Measurements from ENCODE around the gene DENND6A.
"Not testable (repeated sequence)": the region's sequence is repeated elsewhere in the genome, so short reads cannot be mapped to it uniquely, and the experiment has no call there.

The DENND6A gene

GRCh38 chr3:57634259-57634658 lies 58.6 kb downstream of the DENND6A start:
- DNase-seq = not testable (repeated sequence)

GRCh38 chr3:57627976-57628375 lies 64.9 kb downstream of the DENND6A start:
- no peak for DNase-seq

GRCh38 chr3:57624801-57625200 lies 68.1 kb downstream of the DENND6A start:
- DNase-seq = no peak

GRCh38 chr3:57622362-57622761 lies 70.5 kb downstream of the DENND6A start:
- DNase-seq = no peak

- DNase-seq = no peak
Measured at GRCh38 chr3:57617739-57618138, 75.1 kb downstream of the DENND6A start.

- DNase-seq = no peak
Measured at GRCh38 chr3:57616233-57616632, 76.6 kb downstream of the DENND6A start.

GRCh38 chr3:57611870-57612269 lies 81.0 kb downstream of the DENND6A start:
- not testable (repeated sequence) for DNase-seq

GRCh38 chr3:57605683-57606082 lies 87.2 kb downstream of the DENND6A start:
- no peak for DNase-seq

- no peak for DNase-seq
Measured at GRCh38 chr3:57604971-57605370, 87.9 kb downstream of the DENND6A start.

GRCh38 chr3:57600195-57600594 lies 92.7 kb downstream of the DENND6A start:
- no peak for DNase-seq

GRCh38 chr3:57598765-57599360 lies 94.0 kb downstream of the DENND6A start:
- DNase-seq = no peak

- DNase-seq = peak; percentile 100
Measured at GRCh38 chr3:57597127-57597923, 95.6 kb downstream of the DENND6A start, which contains the start of gene ARF4. ARF4 (minus strand) TSS chr3:57597344; CDS start chr3:57597140, 204 bp downstream.

GRCh38 chr3:57596495-57597126 lies 96.3 kb downstream of the DENND6A start:
- DNase-seq = peak; percentile 90

GRCh38 chr3:57594576-57594975 lies 98.3 kb downstream of the DENND6A start:
- no peak for DNase-seq

- DNase-seq = no peak
Measured at GRCh38 chr3:57594144-57594543, 98.7 kb downstream of the DENND6A start.

GRCh38 chr3:57592306-57592705 lies 100.6 kb downstream of the DENND6A start:
- no peak for DNase-seq

GRCh38 chr3:57587905-57588304 lies 105.0 kb downstream of the DENND6A start:
- DNase-seq = no peak

GRCh38 chr3:57586778-57587177 lies 106.1 kb downstream of the DENND6A start:
- DNase-seq = no peak

GRCh38 chr3:57583544-57583943 lies 109.3 kb downstream of the DENND6A start:
- DNase-seq = no peak

GRCh38 chr3:57582474-57583168 lies 110.3 kb downstream of the DENND6A start:
- DNase-seq = no peak

- no peak for DNase-seq
Measured at GRCh38 chr3:57577801-57578200, 115.1 kb downstream of the DENND6A start.

- DNase-seq = no peak
Measured at GRCh38 chr3:57575966-57576626, 116.8 kb downstream of the DENND6A start.

All from fibroblast of skin of right quadriceps (primary cell).